Astrocyte of the cerebellum (primary cell): Measurements from ENCODE around the gene VPS52.
"Not testable (repeated sequence)": the region's sequence is repeated elsewhere in the genome, so short reads cannot be mapped to it uniquely, and the experiment has no call there.

Experiments
- DNase-seq: peaks from one replicate; pipeline ENCODE4 v3.0.0-alpha.2; 2011; ENCODE audit warnings: low read depth
- H3K4me3 ChIP-seq: 2 replicates; pipeline ENCODE4 v1.5.1; 2011; ENCODE audit warnings: mild to moderate bottlenecking, low read depth, low read length, moderate library complexity
- CTCF ChIP-seq: IDR thresholded peaks from 2 replicates; pipeline ENCODE4 v1.5.1; 2012; ENCODE audit warnings: low read length, low read depth, moderate library complexity, mild to moderate bottlenecking; ENCODE audit errors: missing control alignments
- in situ Hi-C: cut with HindIII; loops from 2 replicates; pipeline ENCODE4 v1.10.0; 2017; ENCODE audit warnings: low sequenced_read_pairs

Gene VPS52

DNA sequence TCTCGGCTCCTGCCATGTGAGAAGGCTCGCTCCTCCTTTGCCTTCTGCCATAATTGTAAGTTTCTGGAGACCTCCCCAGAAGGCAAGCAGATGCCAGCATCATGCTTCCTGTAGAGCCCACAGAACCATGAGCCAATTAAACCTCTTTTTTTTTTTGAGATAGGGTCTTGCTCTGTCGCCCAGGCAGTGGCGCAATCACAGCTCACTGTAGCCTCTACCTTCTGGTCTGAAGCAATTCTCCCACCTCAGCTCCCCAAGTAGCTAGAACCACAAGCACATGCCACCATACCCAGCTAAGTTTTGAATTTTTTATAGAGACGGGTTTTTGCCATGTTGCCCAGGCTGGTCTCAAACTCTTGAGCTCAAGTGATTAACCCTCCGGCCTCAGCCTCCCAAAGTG lies 34.8 kb downstream of the VPS52 start:
- no peak for DNase-seq
- no peak overlapping the region for H3K4me3 ChIP-seq
- in situ Hi-C loops: no loop called here
- TF ChIP-seq CTCF: no peak

- DNase-seq: no peak
- no peak for TF ChIP-seq CTCF
- in situ Hi-C loops: no loop called here
These were observed 35.3 kb downstream of the VPS52 start for GRCh38 chr6:33236328-33236727.

DNA sequence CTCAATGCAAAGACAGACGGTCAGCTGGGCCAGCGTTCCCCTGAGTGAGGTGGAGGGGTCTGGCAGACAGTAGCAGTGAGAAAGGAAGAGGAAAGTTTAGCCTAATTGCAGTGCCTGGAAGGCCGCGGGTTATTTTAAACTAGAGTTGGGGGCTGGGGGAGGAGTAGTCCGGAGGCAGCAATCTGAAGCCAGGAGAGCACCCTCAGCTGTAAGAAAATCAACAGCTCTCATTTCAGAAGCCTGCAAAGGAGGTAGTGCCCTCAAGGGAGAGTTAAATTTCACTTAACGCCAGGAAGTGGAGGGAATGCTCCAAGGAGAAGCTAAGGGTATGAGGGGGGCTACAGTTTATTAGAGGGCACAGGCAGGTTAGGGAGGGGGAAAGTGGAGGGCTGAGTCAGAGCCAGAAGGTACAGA lies 36.4 kb downstream of the VPS52 start:
- no peak for TF ChIP-seq CTCF
- H3K4me3 ChIP-seq: no peak overlapping the region
- in situ Hi-C loops: no loop called here
- no peak for DNase-seq

More at GRCh38 chr6:33236328-33236727, 35.3 kb downstream of the VPS52 start:
- H3K4me3 ChIP-seq: no peak overlapping the region

- DNase-seq, in situ Hi-C loops, H3K4me3 ChIP-seq: not testable (repeated sequence)
These were observed 45.1 kb downstream of the VPS52 start for GRCh38 chr6:33226503-33227120.

GRCh38 chr6:33217681-33218080 lies 54.0 kb downstream of the VPS52 start:
- TF ChIP-seq CTCF: no peak
- H3K4me3 ChIP-seq: no peak overlapping the region
- no peak for DNase-seq
- in situ Hi-C loops: no loop called here

- DNase-seq: no peak
- no peak for TF ChIP-seq CTCF
- in situ Hi-C loops: no loop called here
- no peak overlapping the region for H3K4me3 ChIP-seq
These were observed 54.4 kb downstream of the VPS52 start for GRCh38 chr6:33217246-33217645.

GRCh38 chr6:33216117-33216649 lies 55.5 kb downstream of the VPS52 start:
- no peak for DNase-seq
- no peak for TF ChIP-seq CTCF
- H3K4me3 ChIP-seq: no peak overlapping the region
- in situ Hi-C loops: no loop called here
